ENCODE results near the gene CFAP97D2. TPM values are rescaled to one million over a fixed set of nuclear protein-coding genes. Genes with fewer than 3 reads are reported as not detected.
A peak's percentile ranks its signal among the peaks of the same experiment; 100 is the strongest.

The CFAP97D2 gene
- total and polyA plus RNA-seq, 2 of the 13 experiments (the other 11 are each of a cell fraction or from before 2014, with no cell fraction given) = not detected

DNA sequence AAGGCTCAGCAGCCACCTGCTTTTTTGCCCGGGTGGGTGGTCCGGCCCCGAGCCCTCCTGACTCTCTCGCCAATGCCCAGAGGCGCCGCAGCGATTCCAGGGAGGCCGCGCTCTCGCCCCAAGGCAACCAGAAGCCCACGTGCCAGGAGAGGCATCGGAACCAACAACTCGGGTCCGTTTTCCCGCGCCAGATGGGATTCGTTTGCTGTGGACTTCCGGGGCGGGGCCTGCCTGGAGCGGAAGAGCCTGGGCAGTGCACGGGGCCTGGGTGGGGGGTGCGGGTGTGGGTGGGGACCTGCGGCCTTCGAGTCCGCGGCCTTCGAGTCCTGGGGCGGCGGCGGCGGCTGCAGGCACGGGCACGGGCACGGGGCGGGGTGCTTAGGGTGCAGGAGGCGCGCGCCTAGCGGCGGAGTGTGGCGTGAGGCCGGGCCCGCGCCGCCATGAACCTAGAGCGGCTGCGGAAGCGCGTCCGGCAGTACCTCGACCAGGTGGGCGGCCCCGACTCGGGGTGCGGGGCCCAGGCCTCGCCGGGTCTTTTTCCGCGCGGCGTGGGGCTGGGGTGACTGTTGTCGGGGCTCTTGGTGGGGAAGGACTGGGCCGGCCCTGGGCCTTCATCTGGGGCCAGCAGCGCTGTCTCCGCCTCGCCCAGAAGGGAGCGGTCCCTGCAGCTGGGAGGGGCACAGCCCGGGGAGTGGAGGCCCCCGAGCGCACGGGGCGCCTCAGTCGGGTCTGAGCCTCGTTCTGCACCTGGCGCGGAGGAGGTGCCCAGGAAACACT is 55.8 kb downstream of the CFAP97D2 start, which contains the start of gene CDC16 (continued):
- TF ChIP-seq, protein P1, sequence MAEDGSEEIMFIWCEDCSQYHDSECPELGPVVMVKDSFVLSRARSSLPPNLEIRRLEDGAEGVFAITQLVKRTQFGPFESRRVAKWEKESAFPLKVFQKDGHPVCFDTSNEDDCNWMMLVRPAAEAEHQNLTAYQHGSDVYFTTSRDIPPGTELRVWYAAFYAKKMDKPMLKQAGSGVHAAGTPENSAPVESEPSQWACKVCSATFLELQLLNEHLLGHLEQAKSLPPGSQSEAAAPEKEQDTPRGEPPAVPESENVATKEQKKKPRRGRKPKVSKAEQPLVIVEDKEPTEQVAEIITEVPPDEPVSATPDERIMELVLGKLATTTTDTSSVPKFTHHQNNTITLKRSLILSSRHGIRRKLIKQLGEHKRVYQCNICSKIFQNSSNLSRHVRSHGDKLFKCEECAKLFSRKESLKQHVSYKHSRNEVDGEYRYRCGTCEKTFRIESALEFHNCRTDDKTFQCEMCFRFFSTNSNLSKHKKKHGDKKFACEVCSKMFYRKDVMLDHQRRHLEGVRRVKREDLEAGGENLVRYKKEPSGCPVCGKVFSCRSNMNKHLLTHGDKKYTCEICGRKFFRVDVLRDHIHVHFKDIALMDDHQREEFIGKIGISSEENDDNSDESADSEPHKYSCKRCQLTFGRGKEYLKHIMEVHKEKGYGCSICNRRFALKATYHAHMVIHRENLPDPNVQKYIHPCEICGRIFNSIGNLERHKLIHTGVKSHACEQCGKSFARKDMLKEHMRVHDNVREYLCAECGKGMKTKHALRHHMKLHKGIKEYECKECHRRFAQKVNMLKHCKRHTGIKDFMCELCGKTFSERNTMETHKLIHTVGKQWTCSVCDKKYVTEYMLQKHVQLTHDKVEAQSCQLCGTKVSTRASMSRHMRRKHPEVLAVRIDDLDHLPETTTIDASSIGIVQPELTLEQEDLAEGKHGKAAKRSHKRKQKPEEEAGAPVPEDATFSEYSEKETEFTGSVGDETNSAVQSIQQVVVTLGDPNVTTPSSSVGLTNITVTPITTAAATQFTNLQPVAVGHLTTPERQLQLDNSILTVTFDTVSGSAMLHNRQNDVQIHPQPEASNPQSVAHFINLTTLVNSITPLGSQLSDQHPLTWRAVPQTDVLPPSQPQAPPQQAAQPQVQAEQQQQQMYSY (CRISPR knock-in tag; IDR thresholded peaks at IDR 0.05) = no peak
- TF ChIP-seq, protein P2, sequence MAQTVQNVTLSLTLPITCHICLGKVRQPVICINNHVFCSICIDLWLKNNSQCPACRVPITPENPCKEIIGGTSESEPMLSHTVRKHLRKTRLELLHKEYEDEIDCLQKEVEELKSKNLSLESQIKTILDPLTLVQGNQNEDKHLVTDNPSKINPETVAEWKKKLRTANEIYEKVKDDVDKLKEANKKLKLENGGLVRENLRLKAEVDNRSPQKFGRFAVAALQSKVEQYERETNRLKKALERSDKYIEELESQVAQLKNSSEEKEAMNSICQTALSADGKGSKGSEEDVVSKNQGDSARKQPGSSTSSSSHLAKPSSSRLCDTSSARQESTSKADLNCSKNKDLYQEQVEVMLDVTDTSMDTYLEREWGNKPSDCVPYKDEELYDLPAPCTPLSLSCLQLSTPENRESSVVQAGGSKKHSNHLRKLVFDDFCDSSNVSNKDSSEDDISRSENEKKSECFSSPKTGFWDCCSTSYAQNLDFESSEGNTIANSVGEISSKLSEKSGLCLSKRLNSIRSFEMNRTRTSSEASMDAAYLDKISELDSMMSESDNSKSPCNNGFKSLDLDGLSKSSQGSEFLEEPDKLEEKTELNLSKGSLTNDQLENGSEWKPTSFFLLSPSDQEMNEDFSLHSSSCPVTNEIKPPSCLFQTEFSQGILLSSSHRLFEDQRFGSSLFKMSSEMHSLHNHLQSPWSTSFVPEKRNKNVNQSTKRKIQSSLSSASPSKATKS (CRISPR knock-in tag; IDR thresholded peaks at IDR 0.05) = no peak; the same call in 1 of the 2 replicates
- no peak for TF ChIP-seq TCF12 (IDR thresholded peaks at IDR 0.05)
- TF ChIP-seq TCF12 (CRISPR knock-in tag; IDR thresholded peaks at IDR 0.05) = peak; percentile 60; the same call in 1 of the 2 replicates
- no peak for TF ChIP-seq ZNF850 (CRISPR knock-in tag; conservative IDR thresholded peaks at IDR 0.05)
- TF ChIP-seq SP4 (CRISPR knock-in tag; IDR thresholded peaks at IDR 0.05) = peak; percentile 68; the same call in 1 of the 2 replicates
- TF ChIP-seq HBP1 (CRISPR knock-in tag; IDR thresholded peaks at IDR 0.05; ENCODE audit: low read depth) = peak; percentile 57; the same call in 1 of the 2 replicates
- no peak for TF ChIP-seq NR2F6 (IDR thresholded peaks at IDR 0.05)
- TF ChIP-seq NR2F6 (CRISPR knock-in tag; IDR thresholded peaks at IDR 0.05) = no peak
- peak; percentile 94 for TF ChIP-seq ZBTB42 (CRISPR knock-in tag; IDR thresholded peaks at IDR 0.05)
- TF ChIP-seq, protein P3, sequence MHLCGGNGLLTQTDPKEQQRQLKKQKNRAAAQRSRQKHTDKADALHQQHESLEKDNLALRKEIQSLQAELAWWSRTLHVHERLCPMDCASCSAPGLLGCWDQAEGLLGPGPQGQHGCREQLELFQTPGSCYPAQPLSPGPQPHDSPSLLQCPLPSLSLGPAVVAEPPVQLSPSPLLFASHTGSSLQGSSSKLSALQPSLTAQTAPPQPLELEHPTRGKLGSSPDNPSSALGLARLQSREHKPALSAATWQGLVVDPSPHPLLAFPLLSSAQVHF (CRISPR knock-in tag; IDR thresholded peaks at IDR 0.05) = peak; percentile 84; the same call in 1 of the 2 replicates
- TF ChIP-seq, protein P4, sequence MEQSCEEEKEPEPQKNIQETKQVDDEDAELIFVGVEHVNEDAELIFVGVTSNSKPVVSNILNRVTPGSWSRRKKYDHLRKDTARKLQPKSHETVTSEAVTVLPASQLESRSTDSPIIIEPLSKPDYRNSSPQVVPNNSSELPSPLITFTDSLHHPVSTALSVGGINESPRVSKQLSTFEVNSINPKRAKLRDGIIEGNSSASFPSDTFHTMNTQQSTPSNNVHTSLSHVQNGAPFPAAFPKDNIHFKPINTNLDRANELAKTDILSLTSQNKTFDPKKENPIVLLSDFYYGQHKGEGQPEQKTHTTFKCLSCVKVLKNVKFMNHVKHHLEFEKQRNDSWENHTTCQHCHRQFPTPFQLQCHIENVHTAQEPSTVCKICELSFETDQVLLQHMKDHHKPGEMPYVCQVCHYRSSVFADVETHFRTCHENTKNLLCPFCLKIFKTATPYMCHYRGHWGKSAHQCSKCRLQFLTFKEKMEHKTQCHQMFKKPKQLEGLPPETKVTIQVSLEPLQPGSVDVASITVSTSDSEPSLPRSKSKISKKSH (CRISPR knock-in tag; IDR thresholded peaks at IDR 0.05; ENCODE audit: borderline replicate concordance) = peak; percentile 47; the same call in 1 of the 2 replicates
- no peak for TF ChIP-seq ZNF644 (CRISPR knock-in tag; IDR thresholded peaks at IDR 0.05; ENCODE audit: low read depth)
- no peak for TF ChIP-seq ZKSCAN5 (CRISPR knock-in tag; IDR thresholded peaks at IDR 0.05)
- peak; percentile 78 for TF ChIP-seq POLR2G (IDR thresholded peaks at IDR 0.05; ENCODE audit: low read depth, low read length)

Data from HepG2 (cell line).